Measurements from ENCODE around the gene OXSM. TPM values are rescaled to one million over a fixed set of nuclear protein-coding genes. Genes with fewer than 3 reads are reported as not detected.
A peak's percentile ranks its signal among the peaks of the same experiment; 100 is the strongest.

Gene OXSM
- total RNA-seq, 1 donor: 15.1 TPM

GRCh38 chr3:25783661-25784512 is 6.0 kb upstream of the OXSM start:
- Histone ChIP-seq H3K4me1 (ENCODE audit: insufficient read depth, low read length) (peaks cover 30% of the 10 kb centered on the region), H3K27me3 (ENCODE audit: insufficient read depth, low read length) (no peaks in the 10 kb centered on the region), H3K9me3 (ENCODE audit: low read depth, low read length) (no peaks in the 10 kb centered on the region), H3K4me3 (ENCODE audit: low read length) (peak overlapping the region; percentile 53)

GRCh38 chr3:25784971-25785370 is 4.9 kb upstream of the OXSM start:
- Histone ChIP-seq H3K4me1 (ENCODE audit: insufficient read depth, low read length) (peaks cover 33% of the 10 kb centered on the region), H3K9me3 (ENCODE audit: low read depth, low read length) (no peaks in the 10 kb centered on the region), H3K4me3 (ENCODE audit: low read length) (no peak overlapping the region), H3K27me3 (ENCODE audit: insufficient read depth, low read length) (no peaks in the 10 kb centered on the region)

GRCh38 chr3:25785826-25786225 is 4.1 kb upstream of the OXSM start:
- peaks cover 35% of the 10 kb centered on the region for H3K4me1 ChIP-seq (ENCODE audit: insufficient read depth, low read length)
- H3K4me3 ChIP-seq (ENCODE audit: low read length): no peak overlapping the region
- H3K9me3 ChIP-seq (ENCODE audit: low read depth, low read length): no peaks in the 10 kb centered on the region
- H3K27me3 ChIP-seq (ENCODE audit: insufficient read depth, low read length): no peaks in the 10 kb centered on the region

- H3K4me1 ChIP-seq (ENCODE audit: insufficient read depth, low read length): peaks cover 31% of the 10 kb centered on the region
- H3K27me3 ChIP-seq (ENCODE audit: insufficient read depth, low read length): no peaks in the 10 kb centered on the region
- no peak overlapping the region for H3K4me3 ChIP-seq (ENCODE audit: low read length)
- H3K9me3 ChIP-seq (ENCODE audit: low read depth, low read length): no peaks in the 10 kb centered on the region
These were observed 2.2 kb upstream of the OXSM start for GRCh38 chr3:25787689-25788088.

- H3K4me1 ChIP-seq (ENCODE audit: insufficient read depth, low read length): peaks cover 26% of the 10 kb centered on the region
- H3K27me3 ChIP-seq (ENCODE audit: insufficient read depth, low read length): no peaks in the 10 kb centered on the region
- peak overlapping the region; percentile 76 for H3K4me3 ChIP-seq (ENCODE audit: low read length)
- H3K9me3 ChIP-seq (ENCODE audit: low read depth, low read length): no peaks in the 10 kb centered on the region
These were observed 688 bp upstream of the OXSM start for GRCh38 chr3:25789209-25789595.

- no peaks in the 10 kb centered on the region for H3K4me1 ChIP-seq (ENCODE audit: insufficient read depth, low read length)
- no peak overlapping the region for H3K4me3 ChIP-seq (ENCODE audit: low read length)
- H3K27me3 ChIP-seq (ENCODE audit: insufficient read depth, low read length): no peaks in the 10 kb centered on the region
- H3K9me3 ChIP-seq (ENCODE audit: low read depth, low read length): no peaks in the 10 kb centered on the region
These were observed 11.9 kb downstream of the OXSM start for GRCh38 chr3:25801786-25802185.

- Histone ChIP-seq H3K9me3 (ENCODE audit: low read depth, low read length) (no peaks in the 10 kb centered on the region), H3K4me3 (ENCODE audit: low read length) (no peak overlapping the region), H3K27me3 (ENCODE audit: insufficient read depth, low read length) (no peaks in the 10 kb centered on the region), H3K4me1 (ENCODE audit: insufficient read depth, low read length) (no peaks in the 10 kb centered on the region)
These were observed 13.9 kb downstream of the OXSM start for GRCh38 chr3:25803833-25804232.

- Histone ChIP-seq H3K4me1 (ENCODE audit: insufficient read depth, low read length) (no peaks in the 10 kb centered on the region), H3K4me3 (ENCODE audit: low read length) (no peak overlapping the region)
These were observed 14.8 kb downstream of the OXSM start for GRCh38 chr3:25804676-25805075.

GRCh38 chr3:25812644-25813043 is 22.8 kb downstream of the OXSM start:
- no peaks in the 10 kb centered on the region for H3K27me3 ChIP-seq (ENCODE audit: insufficient read depth, low read length)
- H3K4me3 ChIP-seq (ENCODE audit: low read length): no peak overlapping the region
- no peaks in the 10 kb centered on the region for H3K9me3 ChIP-seq (ENCODE audit: low read depth, low read length)
- no peaks in the 10 kb centered on the region for H3K4me1 ChIP-seq (ENCODE audit: insufficient read depth, low read length)

More at GRCh38 chr3:25804676-25805075, 14.8 kb downstream of the OXSM start:
- Histone ChIP-seq H3K27me3 (ENCODE audit: insufficient read depth, low read length) (no peaks in the 10 kb centered on the region), H3K9me3 (ENCODE audit: low read depth, low read length) (no peaks in the 10 kb centered on the region)

GRCh38 chr3:25817107-25817506 is 27.2 kb downstream of the OXSM start:
- H3K27me3 ChIP-seq (ENCODE audit: insufficient read depth, low read length): no peaks in the 10 kb centered on the region
- H3K9me3 ChIP-seq (ENCODE audit: low read depth, low read length): no peaks in the 10 kb centered on the region
- no peaks in the 10 kb centered on the region for H3K4me1 ChIP-seq (ENCODE audit: insufficient read depth, low read length)

GRCh38 chr3:25817638-25818037 is 27.7 kb downstream of the OXSM start:
- Histone ChIP-seq H3K27me3 (ENCODE audit: insufficient read depth, low read length) (no peaks in the 10 kb centered on the region), H3K4me1 (ENCODE audit: insufficient read depth, low read length) (no peaks in the 10 kb centered on the region), H3K4me3 (ENCODE audit: low read length) (no peak overlapping the region), H3K9me3 (ENCODE audit: low read depth, low read length) (no peaks in the 10 kb centered on the region)

More at GRCh38 chr3:25817107-25817506, 27.2 kb downstream of the OXSM start:
- H3K4me3 ChIP-seq (ENCODE audit: low read length): no peak overlapping the region

GRCh38 chr3:25818335-25818734 is 28.4 kb downstream of the OXSM start:
- Histone ChIP-seq H3K9me3 (ENCODE audit: low read depth, low read length) (no peaks in the 10 kb centered on the region), H3K4me1 (ENCODE audit: insufficient read depth, low read length) (no peaks in the 10 kb centered on the region), H3K4me3 (ENCODE audit: low read length) (no peak overlapping the region), H3K27me3 (ENCODE audit: insufficient read depth, low read length) (no peaks in the 10 kb centered on the region)

GRCh38 chr3:25820366-25820765 is 30.5 kb downstream of the OXSM start:
- Histone ChIP-seq H3K9me3 (ENCODE audit: low read depth, low read length) (no peaks in the 10 kb centered on the region), H3K27me3 (ENCODE audit: insufficient read depth, low read length) (no peaks in the 10 kb centered on the region), H3K4me3 (ENCODE audit: low read length) (no peak overlapping the region), H3K4me1 (ENCODE audit: insufficient read depth, low read length) (no peaks in the 10 kb centered on the region)

- Histone ChIP-seq H3K27me3 (ENCODE audit: insufficient read depth, low read length) (no peaks in the 10 kb centered on the region), H3K4me3 (ENCODE audit: low read length) (no peak overlapping the region), H3K9me3 (ENCODE audit: low read depth, low read length) (no peaks in the 10 kb centered on the region), H3K4me1 (ENCODE audit: insufficient read depth, low read length) (no peaks in the 10 kb centered on the region)
These were observed 31.1 kb downstream of the OXSM start for GRCh38 chr3:25820816-25821486.

GRCh38 chr3:25821746-25822573 is 32.1 kb downstream of the OXSM start:
- no peaks in the 10 kb centered on the region for H3K4me1 ChIP-seq (ENCODE audit: insufficient read depth, low read length)
- no peak overlapping the region for H3K4me3 ChIP-seq (ENCODE audit: low read length)
- H3K9me3 ChIP-seq (ENCODE audit: low read depth, low read length): no peaks in the 10 kb centered on the region
- no peaks in the 10 kb centered on the region for H3K27me3 ChIP-seq (ENCODE audit: insufficient read depth, low read length)
